GM18502 (cell line): Measurements from ENCODE around the gene CCDC134.

ENCODE experiments used
- ATAC-seq: cut with Tn5 transposase; IDR thresholded peaks from one replicate; pipeline ENCODE4 v1.9.1; 2021; ENCODE audit warnings: mild to moderate bottlenecking; ENCODE audit not compliant: unreplicated experiment, poor library complexity

The CCDC134 gene

DNA sequence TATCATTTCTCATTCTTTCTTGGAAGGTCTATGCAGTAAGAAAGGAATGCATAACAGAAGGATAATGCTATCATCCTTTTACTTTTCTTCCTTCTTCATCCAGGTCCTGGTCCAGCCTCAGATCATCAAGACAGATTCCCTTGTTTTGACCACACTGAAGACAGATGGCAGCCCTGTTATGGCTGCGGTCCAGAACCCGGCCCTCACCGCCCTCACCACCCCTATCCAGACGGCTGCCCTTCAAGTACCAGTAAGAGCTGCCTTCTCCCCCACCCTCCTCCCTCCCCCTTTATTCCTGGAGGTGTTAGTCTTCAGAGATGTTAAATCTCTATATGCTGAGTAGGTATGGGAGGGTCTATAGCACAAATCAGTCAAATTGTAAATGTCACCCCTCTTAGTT is 70.3 kb downstream of the CCDC134 start:
- ATAC-seq = no peak

- ATAC-seq = no peak
Measured at GRCh38 chr22:41873391-41873790, 72.9 kb downstream of the CCDC134 start.

GRCh38 chr22:41874090-41874489 is 73.6 kb downstream of the CCDC134 start:
- no peak for ATAC-seq

- no peak for ATAC-seq
Measured at GRCh38 chr22:41875531-41876270, 75.2 kb downstream of the CCDC134 start.
